GM19239 (cell line): ENCODE measurements around the gene TEAD4.

Experiments
- DNase-seq: peaks from one replicate; pipeline ENCODE4 v3.0.0; 2011; ENCODE audit warnings: low spot score; ENCODE audit not compliant: insufficient read length
- FAIRE-seq: peaks from 2 replicates; lab custom pipeline; 2011; peaks lifted over from hg19 to GRCh38; lab: Jason Lieb, UNC

Gene TEAD4

DNA sequence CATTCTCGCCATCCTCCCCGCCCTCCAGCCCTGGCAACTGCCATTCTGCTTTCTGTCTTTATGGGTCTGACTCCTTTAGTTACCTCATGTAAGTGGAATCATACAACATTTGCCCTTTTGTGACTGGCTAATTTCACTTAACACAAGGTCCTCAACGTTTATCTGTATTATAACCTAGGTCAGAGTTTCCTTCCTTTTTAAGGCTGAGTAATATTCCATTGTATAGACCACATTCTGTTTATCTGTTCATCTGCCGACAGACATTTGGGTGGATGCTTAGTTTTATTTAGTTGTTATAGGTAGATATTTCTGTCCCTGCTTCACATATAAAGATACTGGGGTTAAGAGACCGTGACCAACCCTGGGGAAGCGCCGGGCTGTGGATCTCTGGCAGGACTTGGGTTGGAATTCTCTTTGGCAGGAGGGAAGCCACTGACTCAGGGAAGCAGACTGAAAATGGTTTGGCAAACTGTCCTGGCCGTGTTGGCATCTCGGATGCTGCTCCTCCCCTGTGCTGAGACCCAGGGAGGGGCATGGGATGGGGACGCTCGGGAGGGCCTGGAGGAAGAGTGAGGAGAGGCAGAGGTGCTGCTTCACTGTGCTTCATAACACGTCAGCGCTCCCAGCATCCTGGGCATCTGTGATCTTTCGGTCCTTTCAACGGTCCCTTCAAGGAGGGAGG lies 38.9 kb downstream of the TEAD4 start:
- FAIRE-seq = no peak
- DNase-seq = no peak

DNA sequence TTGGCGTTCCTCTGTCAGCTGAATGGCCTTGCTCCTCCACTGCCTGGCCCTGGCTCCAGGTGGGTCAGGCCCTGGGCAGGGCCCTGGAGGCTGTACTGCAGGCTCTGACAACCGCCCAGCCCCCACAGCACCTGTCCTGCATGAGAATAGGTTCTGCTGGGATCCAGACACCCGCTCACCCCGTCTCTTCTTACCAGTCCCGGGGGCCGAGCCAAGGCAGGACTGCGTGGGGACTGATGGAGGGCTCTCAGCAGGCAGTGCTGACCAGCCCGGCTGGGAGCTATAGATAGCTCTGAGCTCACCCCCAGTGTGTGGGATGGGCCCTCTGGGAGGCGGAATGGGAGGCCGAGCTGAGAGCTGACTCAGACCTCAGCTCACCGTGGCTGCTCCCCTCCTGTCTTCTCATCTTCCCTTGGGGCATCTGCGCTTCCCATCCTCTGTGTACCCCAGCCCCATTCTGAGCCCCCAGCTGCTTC lies 39.6 kb downstream of the TEAD4 start:
- DNase-seq (no peak), FAIRE-seq (no peak)

DNA sequence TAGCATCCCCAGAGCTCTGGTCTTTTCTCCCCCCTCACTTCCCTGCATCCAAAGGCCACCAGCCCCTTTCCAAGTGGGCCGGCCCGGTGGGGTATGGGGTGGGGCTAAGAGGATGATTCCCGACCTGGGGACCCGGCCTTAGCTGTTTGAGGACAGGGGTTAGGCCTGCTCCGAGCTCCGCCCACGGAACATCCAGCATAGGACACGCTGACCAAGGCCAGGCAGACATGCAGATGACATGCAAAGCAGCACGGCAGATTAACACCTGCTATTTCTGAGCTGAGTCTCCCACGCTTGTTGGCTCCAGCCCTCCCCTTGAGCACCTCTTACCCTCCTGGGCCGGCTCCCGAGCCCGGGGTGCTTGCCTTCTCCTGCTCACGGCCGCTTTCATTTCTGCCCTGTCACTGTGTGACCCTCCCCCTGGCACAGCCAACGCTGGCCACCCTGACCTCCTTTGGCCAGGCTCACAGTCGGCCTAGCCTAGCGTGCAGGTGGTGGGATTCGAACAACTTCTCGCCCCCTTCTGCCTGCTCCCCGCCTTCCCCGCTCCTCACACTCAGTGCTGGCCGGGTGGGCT lies 40.2 kb downstream of the TEAD4 start:
- DNase-seq = no peak

DNA sequence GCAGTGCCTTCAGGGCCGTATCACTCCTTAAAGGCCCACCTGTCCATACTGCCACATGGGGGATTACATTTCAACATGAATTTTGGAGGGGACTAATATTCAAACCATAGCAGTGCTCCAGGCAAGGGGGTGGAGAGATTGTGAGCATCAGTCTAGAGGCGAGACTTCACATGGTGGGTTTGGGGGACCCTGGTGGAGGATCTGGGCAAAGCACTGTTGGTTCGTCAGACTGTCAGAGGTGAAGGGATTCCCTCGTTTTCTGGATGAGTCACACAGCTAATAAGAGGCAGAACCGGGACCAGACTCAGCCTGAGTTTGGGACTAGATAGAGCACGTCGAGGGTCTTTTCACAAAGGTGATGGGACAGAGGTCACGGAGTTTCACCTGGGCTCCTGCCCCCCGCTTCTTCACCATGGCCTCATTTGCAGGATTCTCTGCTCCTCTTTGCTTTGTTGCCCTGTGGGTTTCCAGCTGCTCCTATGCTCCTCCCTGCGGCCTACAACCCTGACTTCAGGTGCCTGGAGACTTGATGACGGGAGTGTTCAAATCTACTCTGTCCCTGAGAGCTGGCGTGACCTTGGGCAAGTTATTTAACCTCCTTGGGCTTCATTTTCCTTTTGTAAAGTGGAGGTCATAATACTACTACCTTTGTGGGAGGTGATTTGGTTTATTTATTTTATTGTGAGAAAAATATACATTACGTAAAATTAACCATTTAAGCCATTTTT lies 41.5 kb downstream of the TEAD4 start:
- no peak for DNase-seq

More for the DNA sequence above, 40.2 kb downstream of the TEAD4 start:
- FAIRE-seq = no peak

DNA sequence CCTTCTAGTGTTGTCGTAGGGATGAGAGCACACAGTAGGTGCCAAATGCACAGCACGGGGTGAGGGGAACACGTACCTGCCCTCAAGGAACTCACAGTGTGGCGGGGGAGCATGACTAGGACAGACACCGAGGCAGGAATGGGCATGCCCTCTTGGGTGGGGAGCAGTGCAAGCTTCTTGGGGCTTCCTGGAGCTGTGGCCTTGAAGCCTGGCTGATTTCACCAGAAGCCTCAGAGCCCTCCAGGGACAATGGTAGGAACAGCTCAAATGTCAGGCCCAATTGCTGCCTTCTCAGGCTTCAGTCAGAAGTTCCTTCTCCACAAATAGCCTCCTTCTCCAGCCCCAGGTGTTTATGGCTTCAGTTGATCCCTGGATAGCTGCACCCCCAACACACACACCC lies 43.4 kb downstream of the TEAD4 start:
- no peak for DNase-seq
- no peak for FAIRE-seq

More for the DNA sequence above, 41.5 kb downstream of the TEAD4 start:
- no peak for FAIRE-seq

DNA sequence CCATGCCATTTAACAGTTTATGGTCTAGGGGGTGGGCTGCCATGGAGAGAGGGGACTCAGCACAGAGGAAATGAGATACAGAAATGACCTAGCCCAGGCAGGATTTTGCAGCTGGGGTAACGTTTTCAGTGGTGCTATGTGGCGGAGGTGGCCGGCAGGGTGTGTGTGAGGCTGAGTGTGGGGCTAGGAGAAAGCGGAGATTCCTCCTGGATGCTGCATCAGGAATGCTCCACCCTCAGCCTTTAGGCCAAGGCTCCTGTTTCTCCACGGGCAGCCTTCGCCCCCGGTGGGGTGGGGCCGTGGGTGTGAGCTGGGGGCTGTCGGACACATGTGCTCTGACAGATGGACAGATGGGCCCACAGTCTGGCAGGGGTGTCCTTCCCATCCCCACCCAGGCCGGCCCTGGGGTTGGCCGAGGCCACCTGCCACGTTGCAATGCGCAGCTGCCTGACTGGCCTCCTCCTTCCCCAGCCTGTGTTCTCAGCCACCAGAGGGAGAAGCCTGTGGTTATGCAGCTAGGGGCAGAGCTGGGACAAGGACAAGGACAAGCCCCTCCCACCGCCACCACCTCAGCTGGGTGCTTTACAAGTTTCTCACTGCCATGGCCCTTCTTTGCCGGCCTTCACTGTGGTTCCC lies 44.3 kb downstream of the TEAD4 start:
- no peak for DNase-seq
- no peak for FAIRE-seq

DNA sequence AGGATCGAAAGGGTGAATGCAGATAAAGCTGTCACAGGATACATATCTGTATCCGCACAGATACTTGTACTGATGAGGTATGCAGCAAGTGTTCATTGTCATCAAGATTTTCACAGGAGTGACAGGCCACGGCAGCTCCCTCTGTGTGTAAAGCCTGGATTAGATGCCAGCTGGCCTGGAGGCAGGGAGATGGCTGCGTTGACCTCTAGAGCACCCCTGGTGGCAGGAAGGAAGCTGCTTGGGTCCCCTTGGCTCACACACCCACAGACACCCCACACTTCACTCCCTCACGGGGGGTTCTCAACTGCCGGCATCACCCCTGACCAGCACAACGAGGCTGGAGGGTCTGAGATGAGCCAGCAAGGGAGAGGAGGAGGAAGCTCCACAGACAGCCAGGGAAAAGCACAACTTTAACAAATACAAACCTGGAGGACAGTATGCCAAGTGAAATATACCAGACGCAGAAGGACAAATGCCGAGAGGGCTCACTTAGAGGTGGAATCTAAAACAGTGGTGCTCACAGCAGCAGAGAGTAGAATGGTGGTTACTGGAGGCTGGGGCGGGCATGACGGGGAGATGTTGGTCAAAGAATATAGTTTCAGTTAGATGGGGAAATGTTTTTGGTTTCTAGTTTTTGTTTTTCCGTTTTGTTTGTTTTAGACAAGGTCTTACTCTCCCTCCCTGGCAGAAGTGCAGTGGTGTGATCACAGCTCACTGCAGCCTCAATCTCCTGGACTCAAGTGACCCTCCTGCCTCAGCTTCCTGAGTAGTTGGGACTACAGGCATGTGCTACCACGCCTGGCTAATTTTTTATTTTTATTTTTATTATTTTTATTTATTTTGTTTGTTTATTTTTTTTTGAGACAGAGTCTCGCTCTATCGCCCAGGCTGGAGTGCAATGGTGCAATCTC lies 45.7 kb downstream of the TEAD4 start:
- DNase-seq (no peak), FAIRE-seq (no peak)

DNA sequence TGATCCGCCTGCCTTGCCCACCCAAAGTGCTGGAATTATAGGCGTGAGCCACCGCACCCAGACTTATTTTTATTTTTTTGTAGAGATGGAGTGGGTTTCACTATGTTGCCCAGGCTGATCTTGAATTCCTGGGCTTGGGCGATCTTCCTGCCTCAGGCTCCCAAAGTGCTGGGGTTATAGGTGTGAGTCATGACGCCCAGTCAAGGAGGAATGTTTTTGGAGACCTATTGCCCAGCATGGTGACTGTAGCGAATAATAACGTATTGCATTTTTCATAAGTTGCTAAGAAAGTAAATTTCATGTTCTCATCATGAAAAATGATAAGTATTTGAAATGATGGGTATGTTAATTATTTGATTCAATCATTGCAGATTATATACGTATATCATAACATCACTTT lies 46.5 kb downstream of the TEAD4 start:
- FAIRE-seq = no peak
- DNase-seq = no peak

DNA sequence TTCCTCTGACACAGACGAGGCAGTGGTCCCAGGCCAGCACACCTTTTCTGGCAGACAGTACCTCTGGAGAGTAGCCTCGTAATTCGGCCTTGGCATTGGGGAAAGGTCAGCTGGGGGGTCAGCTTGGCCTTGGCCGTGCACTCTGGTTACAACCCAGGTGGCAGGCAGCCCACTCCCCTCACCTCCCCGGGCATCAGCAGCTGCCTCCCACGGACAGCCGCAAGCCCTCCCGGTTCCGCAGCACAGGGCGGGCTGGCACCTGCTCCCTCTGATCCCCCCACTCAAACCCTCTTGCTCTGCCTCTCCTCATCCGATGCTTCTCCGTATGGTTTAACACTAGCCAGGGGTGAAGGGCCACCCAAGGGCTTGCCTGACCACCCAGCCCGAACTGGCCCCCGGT lies 50.6 kb downstream of the TEAD4 start:
- FAIRE-seq = no peak

DNA sequence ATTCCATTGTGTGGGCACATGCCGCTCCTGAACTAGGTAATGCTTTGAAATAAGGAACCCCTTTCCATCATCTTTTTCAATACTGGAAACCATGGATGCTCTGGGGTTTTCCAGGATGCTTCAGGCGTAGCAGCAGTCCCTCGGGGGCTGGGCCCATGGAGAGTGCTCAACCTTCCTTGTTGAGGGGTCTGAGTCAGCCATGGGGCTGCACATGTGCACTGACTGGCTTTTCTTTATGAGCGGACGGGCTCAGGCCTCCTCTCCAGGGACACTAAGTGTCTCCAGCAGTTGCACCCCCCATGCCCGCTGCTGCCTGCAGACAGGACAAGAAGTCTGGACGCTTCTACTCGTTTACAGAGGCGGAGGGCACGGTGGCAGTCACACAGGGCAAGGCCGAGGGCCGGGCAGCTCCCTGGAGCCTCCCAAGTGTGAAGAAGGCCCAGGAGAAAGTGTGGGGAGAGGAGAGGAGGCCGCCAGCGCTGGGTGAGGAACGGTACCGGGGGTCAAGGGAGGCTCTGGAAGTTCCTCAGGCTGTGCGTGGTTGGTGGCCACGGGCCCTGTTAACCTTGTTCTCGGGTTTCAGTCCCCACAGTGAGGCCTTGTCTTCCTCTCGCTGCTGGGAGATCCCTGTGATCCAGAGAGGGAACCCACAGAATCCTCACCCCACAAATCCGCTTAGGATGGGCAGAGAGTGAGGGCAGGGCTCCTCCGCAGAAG lies 51.2 kb downstream of the TEAD4 start:
- FAIRE-seq (no peak), DNase-seq (no peak)

More for the DNA sequence above, 50.6 kb downstream of the TEAD4 start:
- DNase-seq = no peak

DNA sequence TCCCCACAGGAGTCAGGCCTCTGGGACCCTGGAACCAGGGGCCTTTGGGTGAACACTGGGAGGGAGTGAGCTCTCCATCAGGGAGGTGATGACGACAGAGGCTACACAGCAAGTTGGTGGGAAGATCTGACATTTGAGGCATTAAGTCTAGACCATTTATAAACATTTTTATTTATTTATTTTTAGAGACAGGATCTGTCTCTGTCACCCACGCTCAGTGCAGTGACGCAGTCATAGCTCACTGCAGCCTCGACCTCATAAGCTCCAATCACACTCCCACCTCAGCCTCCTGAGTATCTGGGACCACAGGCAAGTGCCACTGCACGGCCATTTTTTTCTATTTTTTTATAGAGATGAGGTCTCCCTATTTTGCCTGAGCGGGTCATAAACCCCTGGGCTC lies 53.6 kb downstream of the TEAD4 start:
- FAIRE-seq (no peak), DNase-seq (no peak)

DNA sequence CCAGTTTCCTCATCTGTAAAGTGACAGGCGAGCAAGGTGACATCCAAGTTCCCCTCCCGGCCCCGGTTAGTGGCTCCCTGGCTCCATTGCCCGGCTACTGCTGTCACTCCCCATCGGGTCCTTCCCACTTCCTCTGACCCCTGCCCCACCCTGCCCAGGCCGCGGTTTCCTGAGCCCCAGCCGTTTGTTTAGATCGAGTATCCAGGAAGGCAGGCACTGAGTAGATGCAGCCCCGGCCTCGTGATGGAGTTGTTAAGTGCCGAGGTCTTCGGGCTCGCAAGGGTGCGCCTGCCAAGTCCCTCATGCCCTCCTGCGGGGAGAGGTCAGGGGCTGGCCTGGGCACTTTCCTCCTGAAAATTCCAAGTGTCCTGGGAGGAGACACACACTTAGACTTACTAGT lies 55.4 kb downstream of the TEAD4 start:
- DNase-seq (no peak), FAIRE-seq (no peak)

DNA sequence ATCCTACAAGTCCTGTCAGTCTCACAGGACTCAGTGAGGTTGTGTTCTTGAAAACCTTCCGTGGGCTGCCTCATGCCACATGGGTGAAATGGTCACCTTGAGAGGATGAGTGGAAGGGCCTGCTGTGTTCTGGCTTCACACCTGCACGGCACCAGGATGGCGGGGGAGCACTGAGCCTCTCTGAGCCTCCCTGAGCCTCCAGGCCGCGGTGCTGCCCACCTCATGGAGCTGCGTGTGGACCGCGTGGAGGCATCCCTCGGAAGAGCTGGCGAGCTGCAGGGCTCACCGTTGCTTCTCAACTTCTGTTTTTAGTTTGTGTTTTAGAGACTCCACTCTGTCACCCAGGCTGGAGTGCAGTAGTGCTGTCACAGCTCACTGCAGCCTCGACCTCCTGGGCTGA lies 56.2 kb downstream of the TEAD4 start:
- no peak for FAIRE-seq
- DNase-seq = no peak

DNA sequence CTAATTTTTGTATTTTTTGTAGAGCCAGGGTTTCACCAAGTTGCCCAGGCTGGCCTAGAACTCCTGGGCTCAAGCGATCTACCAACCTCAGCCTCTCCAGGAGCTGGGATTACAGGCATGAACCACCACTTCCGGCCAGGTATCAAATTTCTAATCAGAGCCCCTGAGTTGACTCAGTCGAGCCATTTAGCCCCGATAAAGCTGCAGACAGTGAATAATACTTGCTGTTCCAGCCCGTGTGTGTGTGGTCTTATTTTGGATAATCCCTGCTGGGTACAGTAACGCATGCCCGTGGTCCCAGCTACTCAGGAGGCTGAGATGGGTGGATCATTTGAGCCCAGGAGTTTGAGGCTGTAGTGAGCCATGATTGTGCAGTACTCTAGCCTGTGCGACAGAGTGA lies 57.0 kb downstream of the TEAD4 start:
- FAIRE-seq = no peak

DNA sequence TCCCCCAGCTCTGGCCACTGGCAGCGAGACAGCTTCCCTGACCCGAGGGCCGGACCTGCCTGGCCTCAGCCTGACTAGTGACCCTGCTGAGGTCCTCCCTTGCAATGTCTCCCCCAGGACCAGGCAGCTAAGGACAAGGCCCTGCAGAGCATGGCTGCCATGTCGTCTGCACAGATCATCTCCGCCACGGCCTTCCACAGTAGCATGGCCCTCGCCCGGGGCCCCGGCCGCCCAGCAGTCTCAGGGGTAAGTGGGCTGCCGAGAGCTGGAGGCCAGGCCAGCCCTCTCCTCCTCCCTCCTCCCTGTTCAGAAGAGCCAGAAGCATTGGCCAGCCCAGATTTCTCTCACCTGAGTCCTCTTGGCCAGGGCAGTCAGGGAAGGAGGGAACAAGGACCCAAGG lies 58.1 kb downstream of the TEAD4 start:
- no peak for DNase-seq
- FAIRE-seq = no peak

More for the DNA sequence above, 57.0 kb downstream of the TEAD4 start:
- no peak for DNase-seq

DNA sequence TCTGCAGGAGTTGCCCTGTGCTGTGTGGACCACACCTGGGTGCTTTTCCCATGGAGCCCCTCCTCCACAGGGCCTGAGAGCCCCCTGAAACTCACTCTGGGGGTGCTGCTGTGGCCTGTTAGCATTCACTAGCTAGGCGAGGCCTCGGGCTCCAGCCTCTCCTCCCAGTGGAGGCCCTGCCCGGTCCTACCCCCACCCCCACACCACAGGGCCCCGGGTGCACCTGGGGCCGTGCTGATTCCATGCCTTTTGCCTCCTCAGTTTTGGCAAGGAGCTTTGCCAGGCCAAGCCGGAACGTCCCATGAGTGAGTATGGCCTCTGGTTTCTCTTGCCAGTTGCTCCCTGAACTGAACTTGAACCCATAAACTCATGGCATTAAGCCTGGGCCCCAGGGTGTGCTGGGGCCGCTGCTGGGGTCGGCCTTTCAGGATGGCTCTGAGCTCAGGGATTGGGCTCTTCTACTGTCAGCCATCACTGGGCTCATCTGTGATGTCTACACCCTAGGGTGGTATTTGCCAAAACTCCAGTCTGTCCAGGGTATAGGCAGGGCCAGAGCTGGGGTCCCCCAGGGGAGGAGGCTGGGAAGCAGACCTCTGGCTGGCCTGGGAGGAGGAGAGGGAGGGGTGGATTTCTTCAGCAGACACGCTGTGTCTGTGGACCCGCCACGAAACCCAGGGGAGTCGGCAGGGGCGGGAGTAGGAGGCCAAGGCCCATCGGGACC lies 59.2 kb downstream of the TEAD4 start:
- DNase-seq = no peak
- no peak for FAIRE-seq

DNA sequence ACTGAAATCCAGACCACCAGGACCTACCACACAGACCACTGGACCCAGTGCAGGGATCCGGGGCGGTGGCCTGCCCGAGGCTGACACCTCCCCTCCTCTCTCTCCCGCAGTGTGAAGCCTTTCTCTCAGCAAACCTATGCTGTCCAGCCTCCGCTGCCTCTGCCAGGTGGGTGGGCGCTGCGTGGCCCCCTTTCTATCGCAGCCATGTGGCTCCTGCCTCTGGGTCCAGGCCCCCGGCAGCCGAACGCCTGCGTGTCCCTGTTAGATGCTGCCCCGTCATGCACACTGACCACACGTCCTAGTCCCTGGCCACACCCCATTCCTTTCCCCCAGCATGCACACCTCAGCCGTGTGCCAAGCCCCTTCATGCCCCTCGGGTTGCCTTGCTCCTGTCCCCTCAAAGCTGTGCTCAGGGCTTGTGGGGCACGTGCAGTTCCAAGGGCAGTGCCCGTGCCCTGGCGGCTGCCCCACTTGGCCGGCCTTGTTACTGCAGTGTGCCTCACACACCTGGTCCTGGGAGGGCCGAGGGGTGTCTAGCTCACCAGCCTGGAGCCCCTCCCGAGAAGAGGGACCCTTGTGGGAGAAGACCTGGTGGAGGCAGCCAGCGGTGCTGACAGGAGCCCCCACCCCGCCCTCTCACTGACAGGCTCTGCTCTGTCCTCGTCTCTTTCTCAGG lies 59.9 kb downstream of the TEAD4 start:
- no peak for DNase-seq
- no peak for FAIRE-seq

DNA sequence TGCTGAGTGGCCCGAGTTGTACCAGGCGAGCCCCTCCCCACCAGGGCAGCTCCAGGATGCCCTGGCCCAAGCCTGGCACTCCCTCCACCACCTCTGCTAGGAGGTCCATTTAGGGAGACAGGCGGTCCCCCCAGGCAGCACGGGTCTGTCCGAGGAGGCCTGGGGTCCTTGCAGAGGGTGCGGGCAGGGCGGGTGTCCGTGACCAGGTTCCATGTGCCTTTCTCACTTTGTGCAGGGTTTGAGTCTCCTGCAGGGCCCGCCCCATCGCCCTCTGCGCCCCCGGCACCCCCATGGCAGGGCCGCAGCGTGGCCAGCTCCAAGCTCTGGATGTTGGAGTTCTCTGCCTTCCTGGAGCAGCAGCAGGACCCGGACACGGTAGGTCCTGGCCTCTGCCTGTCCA lies 61.2 kb downstream of the TEAD4 start:
- DNase-seq = no peak
- no peak for FAIRE-seq
